ENCODE results near the gene ADORA1.

Gene ADORA1

GRCh38 chr1:203121186-203122015, 6.1 kb upstream of the ADORA1 start:
- TF ChIP-seq GATA1 (IDR thresholded peaks at IDR 0.05; ENCODE audit: low read depth, low read length), result no peak
- no peak for TF ChIP-seq POLR2A (IDR thresholded peaks at IDR 0.05; ENCODE audit: low read length)
- DNase-seq, result no peak

- no peak for DNase-seq
- TF ChIP-seq GATA1 (IDR thresholded peaks at IDR 0.05; ENCODE audit: low read depth, low read length) (no peak), POLR2A (IDR thresholded peaks at IDR 0.05; ENCODE audit: low read length) (no peak)
Measured at GRCh38 chr1:203122159-203122558, 5.4 kb upstream of the ADORA1 start.

- TF ChIP-seq POLR2A (IDR thresholded peaks at IDR 0.05; ENCODE audit: low read length), result no peak
- TF ChIP-seq GATA1 (IDR thresholded peaks at IDR 0.05; ENCODE audit: low read depth, low read length), result no peak
- DNase-seq, result no peak
Measured at GRCh38 chr1:203124011-203124410, 3.5 kb upstream of the ADORA1 start.

- TF ChIP-seq GATA1 (IDR thresholded peaks at IDR 0.05; ENCODE audit: low read depth, low read length) (no peak), POLR2A (IDR thresholded peaks at IDR 0.05; ENCODE audit: low read length) (no peak)
- DNase-seq, result no peak
Measured at GRCh38 chr1:203124546-203125317, 2.8 kb upstream of the ADORA1 start.

- TF ChIP-seq POLR2A (IDR thresholded peaks at IDR 0.05; ENCODE audit: low read length), result no peak
- no peak for TF ChIP-seq GATA1 (IDR thresholded peaks at IDR 0.05; ENCODE audit: low read depth, low read length)
- no peak for DNase-seq
Measured at GRCh38 chr1:203126151-203126865, 1.2 kb upstream of the ADORA1 start.

- TF ChIP-seq POLR2A (IDR thresholded peaks at IDR 0.05; ENCODE audit: low read length) (no peak), GATA1 (IDR thresholded peaks at IDR 0.05; ENCODE audit: low read depth, low read length) (no peak)
- no peak for DNase-seq
Measured at GRCh38 chr1:203126866-203127665, 460 bp upstream of the ADORA1 start.

- DNase-seq, result no peak
- TF ChIP-seq POLR2A (IDR thresholded peaks at IDR 0.05; ENCODE audit: low read length) (no peak), GATA1 (IDR thresholded peaks at IDR 0.05; ENCODE audit: low read depth, low read length) (no peak)
Measured at GRCh38 chr1:203128431-203128715, 847 bp downstream of the ADORA1 start.

GRCh38 chr1:203128716-203129500, 1.4 kb downstream of the ADORA1 start:
- TF ChIP-seq POLR2A (IDR thresholded peaks at IDR 0.05; ENCODE audit: low read length) (no peak), GATA1 (IDR thresholded peaks at IDR 0.05; ENCODE audit: low read depth, low read length) (no peak)
- no peak for DNase-seq

- DNase-seq, result no peak
- TF ChIP-seq POLR2A (IDR thresholded peaks at IDR 0.05; ENCODE audit: low read length) (no peak), GATA1 (IDR thresholded peaks at IDR 0.05; ENCODE audit: low read depth, low read length) (no peak)
Measured at GRCh38 chr1:203129501-203130231, 2.1 kb downstream of the ADORA1 start.

- no peak for DNase-seq
- TF ChIP-seq GATA1 (IDR thresholded peaks at IDR 0.05; ENCODE audit: low read depth, low read length) (no peak), POLR2A (IDR thresholded peaks at IDR 0.05; ENCODE audit: low read length) (no peak)
Measured at GRCh38 chr1:203130358-203130985, 2.9 kb downstream of the ADORA1 start.

GRCh38 chr1:203131548-203132200, 4.1 kb downstream of the ADORA1 start:
- TF ChIP-seq GATA1 (IDR thresholded peaks at IDR 0.05; ENCODE audit: low read depth, low read length), result no peak
- TF ChIP-seq POLR2A (IDR thresholded peaks at IDR 0.05; ENCODE audit: low read length), result no peak
- DNase-seq, result no peak
